K562 (cell line): Measurements from ENCODE around the gene MAP3K14. TPM values are rescaled to one million over a fixed set of nuclear protein-coding genes. Genes with fewer than 3 reads are reported as not detected.

Experiments
- CBX2 ChIP-seq: fragments of 200-600 bp; sonication (generic); IDR thresholded peaks from one replicate; pipeline ENCODE4 v1.6.1; 2012; ENCODE audit warnings: mild to moderate bottlenecking, low read length, inconsistent platforms; ENCODE audit not compliant: insufficient read depth, poor library complexity, severe bottlenecking
- CHD4 ChIP-seq: fragments of 200-600 bp; sonication (generic); IDR thresholded peaks from 3 replicates; pipeline ENCODE4 v1.6.1; 2012; ENCODE audit warnings: low read depth, mild to moderate bottlenecking, mixed read lengths, low read length, inconsistent platforms; ENCODE audit not compliant: insufficient read depth, insufficient replicate concordance, poor library complexity, severe bottlenecking
- HDGF ChIP-seq: fragments of 450-650 bp; IDR thresholded peaks from 2 replicates; pipeline ENCODE4 v1.6.1; 2016
- HNRNPLL ChIP-seq: fragments of 200-400 bp; formaldehyde crosslinking; IDR thresholded peaks from 2 replicates; pipeline ENCODE4 v1.6.1; 2017; ENCODE audit warnings: low read length, low read depth, mild to moderate bottlenecking; ENCODE audit not compliant: poor library complexity, severe bottlenecking
- IFI16 ChIP-seq: fragments of 250-450 bp; sonication (Bioruptor Pico); IDR thresholded peaks from 2 replicates; pipeline ENCODE4 v2.1.2; 2022; ENCODE audit warnings: mild to moderate bottlenecking, inconsistent platforms
- KLF6 ChIP-seq: fragments of 250-450 bp; sonication (Bioruptor Pico); IDR thresholded peaks from 2 replicates; pipeline ENCODE4 v1.4.0; 2020; ENCODE audit warnings: mild to moderate bottlenecking, moderate library complexity, borderline replicate concordance
- MEF2A ChIP-seq: IDR thresholded peaks from 2 replicates; pipeline ENCODE4 v1.6.1; 2011; ENCODE audit warnings: low read depth, mild to moderate bottlenecking, low read length, moderate library complexity; ENCODE audit not compliant: control insufficient read depth
- MXI1 ChIP-seq: IDR thresholded peaks from 2 replicates; pipeline ENCODE4 v1.6.1; 2011; ENCODE audit warnings: low read depth, mild to moderate bottlenecking, improper control_type of control experiment, low read length
- NELFE ChIP-seq: IDR thresholded peaks from 2 replicates; pipeline ENCODE4 v1.6.1; 2011; ENCODE audit warnings: mild to moderate bottlenecking; ENCODE audit not compliant: insufficient read depth, insufficient read length
- NONO ChIP-seq, 2 experiments: fragments of 200-400 bp in 1 of 2; fragments of 450-650 bp in 1 of 2; formaldehyde crosslinking in 1 of 2; IDR thresholded peaks; 2 replicates each; pipeline ENCODE4 v1.6.1; 2017; ENCODE audit warnings: low read depth in 2 of 2, mild to moderate bottlenecking in 2 of 2, moderate library complexity in 2 of 2, low read length in 1 of 2
- POLR2G ChIP-seq: fragments of 200-400 bp; formaldehyde crosslinking; IDR thresholded peaks from 2 replicates; pipeline ENCODE4 v1.6.1; 2017; ENCODE audit warnings: low read depth, mild to moderate bottlenecking, antibody characterized with exemption, low read length, moderate library complexity
- RBFOX2 ChIP-seq: fragments of 200-400 bp; formaldehyde crosslinking; IDR thresholded peaks from 2 replicates; pipeline ENCODE4 v1.6.1; 2017; ENCODE audit warnings: low read depth, mild to moderate bottlenecking, low read length, moderate library complexity
- RUNX1 ChIP-seq: sonication (generic); IDR thresholded peaks from 2 replicates; pipeline ENCODE4 v1.6.1; 2016; ENCODE audit warnings: antibody characterized with exemption, low read depth
- SMARCA5 ChIP-seq: fragments of 450-650 bp; IDR thresholded peaks from 2 replicates; pipeline ENCODE4 v1.6.1; 2016
- ZKSCAN8 ChIP-seq: fragments of 200-800 bp; sonication (Bioruptor generic); IDR thresholded peaks from 2 replicates; pipeline ENCODE4 v1.6.1; 2016; ENCODE audit warnings: missing genetic modification characterization, missing compliant biosample characterization
- ZNF239 ChIP-seq: fragments of 250-450 bp; sonication (Bioruptor Pico); IDR thresholded peaks from 2 replicates; pipeline ENCODE4 v1.4.0; 2020; ENCODE audit warnings: mild to moderate bottlenecking
- ZNF445 ChIP-seq: fragments of 250-450 bp; sonication (Bioruptor Pico); IDR thresholded peaks from 2 replicates; pipeline ENCODE4 v1.4.0; 2020; ENCODE audit warnings: low read depth, mild to moderate bottlenecking, moderate library complexity
- polyA plus RNA-seq, 8 experiments: library from polyadenylated mRNA; depleted of rRNA in 4 of 8; stranded (reverse) in 5 of 8; unstranded in 3 of 8; fragments of >200 nt; fragmentation: Nextera tagmentation in 2 of 8; fragmentation: Illumina TruSeq in 1 of 8; extraction: Ambion mirVana in 2 of 8; extraction: Trizol in 1 of 8; gene quantifications; 2 replicates each; pipeline versions ENCODE4 v1.2.1 to v1.2.3, GENCODE V29; 2011 to 2014; ENCODE audit warnings: inconsistent platforms in 1 of 8, missing spikeins in 1 of 8
- total RNA-seq, 7 experiments: library from RNA; depleted of rRNA in 6 of 7; stranded (reverse); fragments of >200 nt in 6 of 7; fragmentation: Illumina TruSeq in 2 of 7; extraction: Trizol in 2 of 7; gene quantifications; 2 replicates each; pipeline versions ENCODE4 v1.2.1 to v1.2.3, GENCODE V29; 2011 to 2021; ENCODE audit warnings: low replicate concordance in 1 of 7
- TF ChIP-seq, protein P1 (sequence below): IDR thresholded peaks from 2 replicates; pipeline ENCODE4 v1.6.1; 2011; ENCODE audit warnings: borderline replicate concordance, low read depth, mild to moderate bottlenecking, moderate library complexity, low read length; ENCODE audit not compliant: insufficient read depth, poor library complexity, severe bottlenecking
- TF ChIP-seq, protein P2 (sequence below): fragments of 450-650 bp; IDR thresholded peaks from 2 replicates; pipeline ENCODE4 v1.6.1; 2017; ENCODE audit warnings: antibody characterized with exemption
- TF ChIP-seq, protein P3 (sequence below): fragments of 150-350 bp; conservative IDR thresholded peaks from 2 replicates; pipeline ENCODE4 v1.6.1; 2014; ENCODE audit warnings: low read length

MAP3K14 gene
- total and polyA plus RNA-seq, 9 of the 15 experiments (the other 6 are each of a cell fraction or from before 2014, with no cell fraction given) = 0.45 to 8.7 (median 3.2) TPM

DNA sequence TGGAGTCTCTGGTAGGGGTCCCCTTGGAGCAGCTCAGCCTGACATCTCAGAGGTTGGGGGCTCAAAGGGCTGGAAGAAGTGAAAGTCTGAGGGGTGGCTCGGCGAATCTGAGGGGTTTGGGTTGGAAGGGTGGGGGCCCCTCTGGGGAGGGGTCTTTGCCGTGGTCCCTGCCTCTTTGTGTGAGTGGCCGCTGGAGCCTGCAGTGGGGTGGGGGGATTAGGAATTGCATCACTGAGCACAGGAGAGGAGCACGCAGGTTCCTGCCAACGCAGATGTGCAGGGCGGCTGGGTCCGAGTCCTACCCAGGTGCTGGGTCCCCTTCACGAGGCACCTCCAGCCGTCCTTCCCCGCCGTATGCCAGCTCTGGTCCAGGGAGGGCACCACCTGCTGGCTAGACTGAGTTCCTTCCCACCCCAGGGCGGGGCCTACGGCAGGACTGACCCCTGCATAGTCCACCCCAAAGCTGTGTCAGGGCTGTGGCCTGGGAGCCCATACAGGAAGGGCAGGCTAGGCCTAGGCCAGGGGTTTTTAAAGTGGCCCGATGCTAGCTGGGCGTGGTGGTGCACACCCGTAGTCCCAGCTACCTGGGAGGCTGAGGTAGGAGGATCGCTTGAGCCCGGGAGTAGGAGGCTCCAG, 85.2 kb downstream of the MAP3K14 start (continued):
- TF ChIP-seq NONO (IDR thresholded peaks at IDR 0.05; ENCODE audit: low read depth in 2 of 2, low read length in 1 of 2) (no peak), MEF2A (no peak), HNRNPLL (no peak), CBX2 (no peak), POLR2G (peak; percentile 33; the same call in 1 of the 2 replicates), RBFOX2 (0 out of 2 replicates have a peak, but pooled peaks have one; percentile 30), SMARCA5 (no peak), KLF6 (CRISPR knock-in tag) (no peak), MXI1 (no peak), ZNF445 (CRISPR knock-in tag) (no peak), ZKSCAN8 (no peak), RUNX1 (no peak), IFI16 (CRISPR knock-in tag) (no peak), ZNF239 (CRISPR knock-in tag) (no peak), CHD4 (no peak), HDGF (no peak), NELFE (no peak)
- TF ChIP-seq, protein P1, sequence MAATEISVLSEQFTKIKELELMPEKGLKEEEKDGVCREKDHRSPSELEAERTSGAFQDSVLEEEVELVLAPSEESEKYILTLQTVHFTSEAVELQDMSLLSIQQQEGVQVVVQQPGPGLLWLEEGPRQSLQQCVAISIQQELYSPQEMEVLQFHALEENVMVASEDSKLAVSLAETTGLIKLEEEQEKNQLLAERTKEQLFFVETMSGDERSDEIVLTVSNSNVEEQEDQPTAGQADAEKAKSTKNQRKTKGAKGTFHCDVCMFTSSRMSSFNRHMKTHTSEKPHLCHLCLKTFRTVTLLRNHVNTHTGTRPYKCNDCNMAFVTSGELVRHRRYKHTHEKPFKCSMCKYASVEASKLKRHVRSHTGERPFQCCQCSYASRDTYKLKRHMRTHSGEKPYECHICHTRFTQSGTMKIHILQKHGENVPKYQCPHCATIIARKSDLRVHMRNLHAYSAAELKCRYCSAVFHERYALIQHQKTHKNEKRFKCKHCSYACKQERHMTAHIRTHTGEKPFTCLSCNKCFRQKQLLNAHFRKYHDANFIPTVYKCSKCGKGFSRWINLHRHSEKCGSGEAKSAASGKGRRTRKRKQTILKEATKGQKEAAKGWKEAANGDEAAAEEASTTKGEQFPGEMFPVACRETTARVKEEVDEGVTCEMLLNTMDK = no peak
- TF ChIP-seq, protein P2, sequence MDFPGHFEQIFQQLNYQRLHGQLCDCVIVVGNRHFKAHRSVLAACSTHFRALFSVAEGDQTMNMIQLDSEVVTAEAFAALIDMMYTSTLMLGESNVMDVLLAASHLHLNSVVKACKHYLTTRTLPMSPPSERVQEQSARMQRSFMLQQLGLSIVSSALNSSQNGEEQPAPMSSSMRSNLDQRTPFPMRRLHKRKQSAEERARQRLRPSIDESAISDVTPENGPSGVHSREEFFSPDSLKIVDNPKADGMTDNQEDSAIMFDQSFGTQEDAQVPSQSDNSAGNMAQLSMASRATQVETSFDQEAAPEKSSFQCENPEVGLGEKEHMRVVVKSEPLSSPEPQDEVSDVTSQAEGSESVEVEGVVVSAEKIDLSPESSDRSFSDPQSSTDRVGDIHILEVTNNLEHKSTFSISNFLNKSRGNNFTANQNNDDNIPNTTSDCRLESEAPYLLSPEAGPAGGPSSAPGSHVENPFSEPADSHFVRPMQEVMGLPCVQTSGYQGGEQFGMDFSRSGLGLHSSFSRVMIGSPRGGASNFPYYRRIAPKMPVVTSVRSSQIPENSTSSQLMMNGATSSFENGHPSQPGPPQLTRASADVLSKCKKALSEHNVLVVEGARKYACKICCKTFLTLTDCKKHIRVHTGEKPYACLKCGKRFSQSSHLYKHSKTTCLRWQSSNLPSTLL = no peak
- TF ChIP-seq, protein P3, sequence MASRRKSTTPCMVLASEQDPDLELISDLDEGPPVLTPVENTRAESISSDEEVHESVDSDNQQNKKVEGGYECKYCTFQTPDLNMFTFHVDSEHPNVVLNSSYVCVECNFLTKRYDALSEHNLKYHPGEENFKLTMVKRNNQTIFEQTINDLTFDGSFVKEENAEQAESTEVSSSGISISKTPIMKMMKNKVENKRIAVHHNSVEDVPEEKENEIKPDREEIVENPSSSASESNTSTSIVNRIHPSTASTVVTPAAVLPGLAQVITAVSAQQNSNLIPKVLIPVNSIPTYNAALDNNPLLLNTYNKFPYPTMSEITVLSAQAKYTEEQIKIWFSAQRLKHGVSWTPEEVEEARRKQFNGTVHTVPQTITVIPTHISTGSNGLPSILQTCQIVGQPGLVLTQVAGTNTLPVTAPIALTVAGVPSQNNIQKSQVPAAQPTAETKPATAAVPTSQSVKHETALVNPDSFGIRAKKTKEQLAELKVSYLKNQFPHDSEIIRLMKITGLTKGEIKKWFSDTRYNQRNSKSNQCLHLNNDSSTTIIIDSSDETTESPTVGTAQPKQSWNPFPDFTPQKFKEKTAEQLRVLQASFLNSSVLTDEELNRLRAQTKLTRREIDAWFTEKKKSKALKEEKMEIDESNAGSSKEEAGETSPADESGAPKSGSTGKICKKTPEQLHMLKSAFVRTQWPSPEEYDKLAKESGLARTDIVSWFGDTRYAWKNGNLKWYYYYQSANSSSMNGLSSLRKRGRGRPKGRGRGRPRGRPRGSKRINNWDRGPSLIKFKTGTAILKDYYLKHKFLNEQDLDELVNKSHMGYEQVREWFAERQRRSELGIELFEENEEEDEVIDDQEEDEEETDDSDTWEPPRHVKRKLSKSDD = no peak
